Stomach (tissue), 9 donors: Measurements from ENCODE around the gene RPE65. TPM values are rescaled to one million over a fixed set of nuclear protein-coding genes. Genes with fewer than 3 reads are reported as not detected.

Experiments
- DNase-seq, 2 donors: peaks; one replicate each; pipeline versions ENCODE4 v3.0.0 to v3.0.0-alpha.2; 2013 to 2019
- H3K27ac ChIP-seq, 5 donors: fragments of 200-600 bp in 4 of 5; sonication (generic) in 4 of 5; one replicate each; pipeline ENCODE4 v1.5.1; 2013 to 2019; ENCODE audit warnings: mild to moderate bottlenecking in 1 of 5, moderate library complexity in 1 of 5
- H3K27me3 ChIP-seq, 3 donors: fragments of 200-600 bp; sonication (generic); one replicate each; pipeline ENCODE4 v1.5.1; 2017 to 2019; ENCODE audit warnings: mixed run types in 1 of 3
- H3K36me3 ChIP-seq, 4 donors: fragments of 200-600 bp; sonication (generic); 1 replicate in 3 of 4; 2 replicates in 1 of 4; pipeline ENCODE4 v1.5.1; 2016 to 2019
- H3K4me1 ChIP-seq, 4 donors: fragments of 200-600 bp; sonication (generic); one replicate each; pipeline ENCODE4 v1.5.1; 2016 to 2019
- H3K4me3 ChIP-seq, 4 donors: fragments of 200-600 bp; sonication (generic) in 3 of 4; one replicate each; pipeline ENCODE4 v1.5.1; 2016 to 2019; ENCODE audit warnings: mild to moderate bottlenecking in 1 of 4
- H3K9me3 ChIP-seq, 4 donors: fragments of 200-600 bp; sonication (generic); one replicate each; pipeline ENCODE4 v1.5.1; 2016 to 2019
- EP300 ChIP-seq: sonication (generic); formaldehyde crosslinking; IDR thresholded peaks from one replicate; pipeline ENCODE4 v1.6.1; 2017; ENCODE audit warnings: antibody characterized with exemption
- POLR2A ChIP-seq, 4 donors: fragments of 450-650 bp; IDR thresholded peaks; one replicate each; pipeline ENCODE4 v1.6.1; 2016; ENCODE audit warnings: antibody characterized with exemption in 4 of 4, control low read depth in 2 of 4, mild to moderate bottlenecking in 1 of 4, moderate library complexity in 1 of 4
- POLR2AphosphoS5 ChIP-seq, 3 donors: sonication (generic); formaldehyde crosslinking; IDR thresholded peaks; one replicate each; pipeline ENCODE4 v1.6.1; 2016; ENCODE audit warnings: antibody characterized with exemption in 3 of 3
- WGBS, 5 donors: extraction: QIAGEN DNeasy Blood & Tissue Kit in 3 of 5; methylation state at CpG; one replicate each; pipeline versions ENCODE4 v1.1.5 to v1.1.7; 2013 to 2018; 5-methylcytosine and 5-hydroxymethylcytosine counted together
- intact Hi-C: fragments of 100-400 bp; cut with DNase I; formaldehyde crosslinking; loops from one replicate; pipeline ENCODE4 v1.15.1; 2023; ENCODE audit warnings: low total_unique reads
- polyA plus RNA-seq, 3 donors: library from polyadenylated mRNA; stranded (reverse); fragments of 200-250 nt; gene quantifications; one replicate each; pipeline ENCODE4 v1.2.3, GENCODE V29; 2013
- total RNA-seq, 5 donors: library from RNA; depleted of rRNA; stranded (reverse); fragments of >200 nt; gene quantifications; one replicate each; pipeline versions ENCODE4 v1.1.0 to v1.2.3, GENCODE V29; 2014 to 2016
- TF ChIP-seq, protein P1 (sequence below), 7 experiments: fragments of 450-650 bp in 4 of 7; fragments of 200-600 bp in 3 of 7; sonication (generic) in 3 of 7; IDR thresholded peaks; one replicate each; pipeline ENCODE4 v1.5.1; 2016 to 2019; ENCODE audit warnings: antibody characterized with exemption in 7 of 7, control low read depth in 2 of 7, mild to moderate bottlenecking in 1 of 7
- donor health status: healthy with polysubstance abuse.
- donor health status: Bipolar disorder and iron deficiency.
- donor health status: healthy.

The RPE65 gene
- total and polyA plus RNA-seq, 8 donors = 0.03 to 1.7 (median 0.46) TPM; not detected in 3

DNA sequence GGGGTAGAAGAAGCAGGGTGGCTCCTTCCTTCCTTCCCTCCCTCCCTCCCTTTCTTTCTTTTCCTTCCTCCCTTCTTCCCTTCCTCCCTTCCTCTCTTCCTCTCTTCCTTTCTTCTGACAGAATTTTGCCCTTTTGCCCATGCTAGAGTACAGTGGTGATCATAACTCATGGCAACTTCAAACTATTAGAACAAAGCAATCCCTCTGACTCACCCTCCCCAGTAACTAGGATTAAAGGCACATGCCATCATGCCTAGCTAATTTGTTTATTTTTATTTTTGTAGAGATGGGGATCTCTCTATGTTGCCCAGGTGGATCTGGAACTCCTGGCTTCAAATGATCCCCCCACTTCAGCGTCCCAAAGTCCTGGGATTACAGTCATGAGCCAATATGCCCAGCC lies 10.0 kb upstream of the RPE65 start:
- Histone ChIP-seq H3K27ac (no peak overlapping the region), H3K9me3 (peaks cover 0 to 13% (median 6%) of the 10 kb centered on the region in 4 donors), H3K4me3 (no peak overlapping the region), H3K36me3 (no peaks in the 10 kb centered on the region), H3K27me3 (no peaks in the 10 kb centered on the region), H3K4me1 (no peaks in the 10 kb centered on the region)
- WGBS, 5 donors = 77 to 89% (median 84%) methylated on average over 1 of the region's 1 CpG
- TF ChIP-seq POLR2A (IDR thresholded peaks at IDR 0.05) = no peak
- TF ChIP-seq POLR2AphosphoS5 (IDR thresholded peaks at IDR 0.05) = no peak
- TF ChIP-seq EP300 = no peak
- TF ChIP-seq, protein P1, sequence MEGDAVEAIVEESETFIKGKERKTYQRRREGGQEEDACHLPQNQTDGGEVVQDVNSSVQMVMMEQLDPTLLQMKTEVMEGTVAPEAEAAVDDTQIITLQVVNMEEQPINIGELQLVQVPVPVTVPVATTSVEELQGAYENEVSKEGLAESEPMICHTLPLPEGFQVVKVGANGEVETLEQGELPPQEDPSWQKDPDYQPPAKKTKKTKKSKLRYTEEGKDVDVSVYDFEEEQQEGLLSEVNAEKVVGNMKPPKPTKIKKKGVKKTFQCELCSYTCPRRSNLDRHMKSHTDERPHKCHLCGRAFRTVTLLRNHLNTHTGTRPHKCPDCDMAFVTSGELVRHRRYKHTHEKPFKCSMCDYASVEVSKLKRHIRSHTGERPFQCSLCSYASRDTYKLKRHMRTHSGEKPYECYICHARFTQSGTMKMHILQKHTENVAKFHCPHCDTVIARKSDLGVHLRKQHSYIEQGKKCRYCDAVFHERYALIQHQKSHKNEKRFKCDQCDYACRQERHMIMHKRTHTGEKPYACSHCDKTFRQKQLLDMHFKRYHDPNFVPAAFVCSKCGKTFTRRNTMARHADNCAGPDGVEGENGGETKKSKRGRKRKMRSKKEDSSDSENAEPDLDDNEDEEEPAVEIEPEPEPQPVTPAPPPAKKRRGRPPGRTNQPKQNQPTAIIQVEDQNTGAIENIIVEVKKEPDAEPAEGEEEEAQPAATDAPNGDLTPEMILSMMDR (IDR thresholded peaks at IDR 0.05) = no peak
- intact Hi-C loops = no loop called here
- no peak for DNase-seq

DNA sequence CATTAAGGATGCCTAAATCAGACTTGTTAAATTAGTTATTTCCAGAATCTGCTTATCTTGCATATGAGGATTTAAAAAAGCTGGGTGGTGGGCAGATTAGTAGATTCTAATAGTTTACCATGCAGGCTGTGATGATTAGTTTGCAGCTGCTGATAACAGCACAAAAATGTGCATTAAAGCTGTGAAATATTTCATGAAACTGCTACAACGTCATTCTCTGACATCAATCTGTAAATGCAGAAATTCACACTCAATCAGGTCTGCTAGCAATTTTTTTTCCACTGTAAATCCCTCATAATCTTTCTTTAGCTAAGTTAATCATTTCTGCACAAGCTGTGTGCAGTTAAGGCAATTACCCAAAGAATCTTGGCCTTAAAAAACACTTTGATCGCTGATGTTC lies 9.3 kb upstream of the RPE65 start:
- TF ChIP-seq POLR2AphosphoS5 (IDR thresholded peaks at IDR 0.05) (no peak), EP300 (no peak), POLR2A (IDR thresholded peaks at IDR 0.05) (no peak)
- TF ChIP-seq, protein P1 (IDR thresholded peaks at IDR 0.05) = no peak
- no peaks in the 10 kb centered on the region for H3K4me1 ChIP-seq

DNA sequence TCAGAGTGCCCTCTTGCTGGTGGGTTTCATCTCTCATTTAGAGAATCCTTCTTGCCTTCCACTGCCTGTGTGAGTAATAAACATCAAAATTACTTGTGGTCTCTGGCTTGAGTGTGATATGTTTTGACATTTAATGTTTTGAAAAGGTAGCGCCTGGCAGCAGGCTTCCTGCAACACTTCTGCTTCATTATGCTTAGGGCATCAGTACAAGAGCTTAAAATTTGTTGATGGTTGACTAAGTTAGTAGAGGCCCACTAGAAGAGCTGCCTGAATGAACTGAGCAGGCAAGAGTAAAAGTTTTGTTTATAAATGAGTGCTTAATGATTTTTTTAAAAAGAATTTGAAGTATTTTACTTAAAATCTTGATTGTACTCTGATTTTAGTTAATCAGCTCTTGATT lies 6.4 kb upstream of the RPE65 start:
- no peak for DNase-seq
- Histone ChIP-seq H3K9me3 (no peaks in the 10 kb centered on the region), H3K4me3 (no peak overlapping the region), H3K36me3 (no peaks in the 10 kb centered on the region), H3K4me1 (no peaks in the 10 kb centered on the region), H3K27me3 (no peaks in the 10 kb centered on the region), H3K27ac (no peak overlapping the region)
- WGBS, 5 donors = 77 to 87% (median 80%) methylated on average over 1 of the region's 1 CpG
- intact Hi-C loops = no loop called here
- TF ChIP-seq EP300 = no peak
- TF ChIP-seq, protein P1 (IDR thresholded peaks at IDR 0.05) = no peak
- no peak for TF ChIP-seq POLR2A (IDR thresholded peaks at IDR 0.05)
- TF ChIP-seq POLR2AphosphoS5 (IDR thresholded peaks at IDR 0.05) = no peak

More for the DNA sequence above, 9.3 kb upstream of the RPE65 start:
- intact Hi-C loops = no loop called here
- DNase-seq = no peak
- Histone ChIP-seq H3K36me3 (no peaks in the 10 kb centered on the region), H3K9me3 (peaks cover 0 to 11% (median 5%) of the 10 kb centered on the region in 4 donors), H3K27me3 (no peaks in the 10 kb centered on the region), H3K27ac (no peak overlapping the region), H3K4me3 (no peak overlapping the region)
- WGBS, 5 donors = 68 to 78% (median 71%) methylated on average over 2 of the region's 2 CpGs

DNA sequence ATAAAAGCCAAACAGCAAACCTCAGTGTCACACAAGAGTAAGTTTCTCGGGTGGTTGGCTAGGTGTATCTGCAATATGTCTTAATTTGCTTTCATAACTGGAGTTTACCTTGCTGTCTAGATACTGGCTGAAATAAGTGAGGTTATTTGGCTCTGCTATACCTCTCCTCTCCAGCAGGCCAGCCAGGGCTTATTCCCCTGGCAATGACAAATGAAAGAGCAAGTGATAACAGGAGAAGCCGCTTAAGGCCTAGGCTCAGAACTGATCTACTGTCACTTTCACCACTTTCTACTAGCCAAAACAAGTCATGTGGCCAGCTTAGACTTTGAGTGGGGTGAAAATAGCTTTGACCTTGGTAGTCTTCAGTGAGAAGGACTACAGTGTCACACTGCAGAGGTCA lies 4.8 kb upstream of the RPE65 start:
- no peak for DNase-seq
- intact Hi-C loops = no loop called here
- H3K9me3 ChIP-seq = no peaks in the 10 kb centered on the region

More for the DNA sequence above, 4.8 kb upstream of the RPE65 start:
- Histone ChIP-seq H3K4me1 (peaks cover 0 to 5% (median 0%) of the 10 kb centered on the region in 4 donors), H3K4me3 (no peak overlapping the region), H3K36me3 (no peaks in the 10 kb centered on the region), H3K27ac (no peak overlapping the region), H3K27me3 (no peaks in the 10 kb centered on the region)
- 56 to 72% (median 58%) methylated on average over 2 of the region's 2 CpGs for WGBS, 5 donors
- TF ChIP-seq POLR2A (IDR thresholded peaks at IDR 0.05) = no peak
- no peak for TF ChIP-seq POLR2AphosphoS5 (IDR thresholded peaks at IDR 0.05)
- TF ChIP-seq, protein P1 (IDR thresholded peaks at IDR 0.05) = no peak
- TF ChIP-seq EP300 = no peak
